Upper lobe of left lung (tissue), 6 donors: Measurements from ENCODE around the gene SLF2. TPM values are rescaled to one million over a fixed set of nuclear protein-coding genes. Genes with fewer than 3 reads are reported as not detected.

Experiments used
- ATAC-seq, 2 donors: fragments of 200-7000 bp; cut with Tn5 transposase; one replicate each; pipeline ENCODE4 v1.9.1; 2022; ENCODE audit warnings: mild to moderate bottlenecking in 2 of 2, moderate library complexity in 2 of 2; ENCODE audit not compliant: low FRiP score in 2 of 2
- DNase-seq, 2 donors: peaks; one replicate each; pipeline ENCODE4 v3.0.0-alpha.2; 2019 to 2020
- H3K27ac ChIP-seq, 4 donors: fragments of 200-600 bp; sonication (generic); one replicate each; pipeline ENCODE4 v1.5.1; 2016 to 2019
- H3K27me3 ChIP-seq, 4 donors: fragments of 200-600 bp; sonication (generic); one replicate each; pipeline ENCODE4 v1.5.1; 2017 to 2019
- H3K36me3 ChIP-seq, 4 donors: fragments of 200-600 bp; sonication (generic); one replicate each; pipeline ENCODE4 v1.5.1; 2016 to 2019
- H3K4me1 ChIP-seq, 4 donors: fragments of 200-600 bp; sonication (generic); one replicate each; pipeline ENCODE4 v1.5.1; 2018 to 2019
- H3K4me3 ChIP-seq, 4 donors: fragments of 200-600 bp; sonication (generic); one replicate each; pipeline ENCODE4 v1.5.1; 2017 to 2019; ENCODE audit warnings: mild to moderate bottlenecking in 2 of 4, moderate library complexity in 1 of 4
- H3K9me3 ChIP-seq, 4 donors: fragments of 200-600 bp; sonication (generic); one replicate each; pipeline ENCODE4 v1.5.1; 2018 to 2019
- EP300 ChIP-seq, 4 donors: sonication (generic); formaldehyde crosslinking; IDR thresholded peaks; one replicate each; pipeline ENCODE4 v1.5.1; 2017; ENCODE audit warnings: antibody characterized with exemption in 4 of 4, control low read depth in 2 of 4
- POLR2A ChIP-seq, 4 donors: fragments of 450-650 bp; IDR thresholded peaks; one replicate each; pipeline ENCODE4 v1.5.1; 2016 to 2017; ENCODE audit warnings: antibody characterized with exemption in 4 of 4, mild to moderate bottlenecking in 2 of 4
- POLR2AphosphoS5 ChIP-seq, 2 donors: sonication (generic); formaldehyde crosslinking; IDR thresholded peaks; one replicate each; pipeline ENCODE4 v1.5.1; 2017; ENCODE audit warnings: antibody characterized with exemption in 2 of 2
- WGBS, 2 donors: methylation state at CpG; one replicate each; pipeline ENCODE4 v1.1.5; 2017 to 2018; 5-methylcytosine and 5-hydroxymethylcytosine counted together
- total RNA-seq, 6 donors: library from RNA; depleted of rRNA in 4 of 6; stranded (reverse); fragments of >200 nt in 4 of 6; gene quantifications; one replicate each; pipeline versions ENCODE4 v1.1.0 to v1.2.1, GENCODE V29; 2016 to 2021
- TF ChIP-seq, protein P1 (sequence below), 6 experiments: fragments of 450-650 bp in 4 of 6; fragments of 200-600 bp in 2 of 6; sonication (generic) in 2 of 6; IDR thresholded peaks; one replicate each; pipeline ENCODE4 v1.5.1; 2016 to 2019; ENCODE audit warnings: antibody characterized with exemption in 6 of 6
- donor health status: DM: no; HTN: no; CAD: no; lungs with moderate emphysema.
- donor health status: DM: no; HTN: yes; CAD: no; lungs with severe emphysema.

Gene SLF2
- total RNA-seq, 6 donors from 2014 or later = 13.4 to 60.8 (median 28.2) TPM

GRCh38 chr10:100934084-100934659 lies 21.4 kb downstream of the SLF2 start:
- H3K36me3 ChIP-seq = peaks cover 37 to 100% (median 63%) of the 10 kb centered on the region in 4 donors
- no peak for TF ChIP-seq EP300 (IDR thresholded peaks at IDR 0.05)
- TF ChIP-seq, protein P1, sequence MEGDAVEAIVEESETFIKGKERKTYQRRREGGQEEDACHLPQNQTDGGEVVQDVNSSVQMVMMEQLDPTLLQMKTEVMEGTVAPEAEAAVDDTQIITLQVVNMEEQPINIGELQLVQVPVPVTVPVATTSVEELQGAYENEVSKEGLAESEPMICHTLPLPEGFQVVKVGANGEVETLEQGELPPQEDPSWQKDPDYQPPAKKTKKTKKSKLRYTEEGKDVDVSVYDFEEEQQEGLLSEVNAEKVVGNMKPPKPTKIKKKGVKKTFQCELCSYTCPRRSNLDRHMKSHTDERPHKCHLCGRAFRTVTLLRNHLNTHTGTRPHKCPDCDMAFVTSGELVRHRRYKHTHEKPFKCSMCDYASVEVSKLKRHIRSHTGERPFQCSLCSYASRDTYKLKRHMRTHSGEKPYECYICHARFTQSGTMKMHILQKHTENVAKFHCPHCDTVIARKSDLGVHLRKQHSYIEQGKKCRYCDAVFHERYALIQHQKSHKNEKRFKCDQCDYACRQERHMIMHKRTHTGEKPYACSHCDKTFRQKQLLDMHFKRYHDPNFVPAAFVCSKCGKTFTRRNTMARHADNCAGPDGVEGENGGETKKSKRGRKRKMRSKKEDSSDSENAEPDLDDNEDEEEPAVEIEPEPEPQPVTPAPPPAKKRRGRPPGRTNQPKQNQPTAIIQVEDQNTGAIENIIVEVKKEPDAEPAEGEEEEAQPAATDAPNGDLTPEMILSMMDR (IDR thresholded peaks at IDR 0.05) = peak in 1 of 6 experiments; percentile 26

GRCh38 chr10:100939763-100940344 lies 27.1 kb downstream of the SLF2 start:
- Histone ChIP-seq H3K27me3 (no peaks in the 10 kb centered on the region), H3K36me3 (peaks cover 16 to 100% (median 68%) of the 10 kb centered on the region in 4 donors), H3K27ac (no peak overlapping the region), H3K4me1 (no peaks in the 10 kb centered on the region), H3K9me3 (no peaks in the 10 kb centered on the region), H3K4me3 (no peak overlapping the region)
- ATAC-seq (no peak), DNase-seq (no peak)
- TF ChIP-seq POLR2AphosphoS5 (IDR thresholded peaks at IDR 0.05) = no peak
- TF ChIP-seq, protein P1 (IDR thresholded peaks at IDR 0.05) = no peak
- no peak for TF ChIP-seq EP300 (IDR thresholded peaks at IDR 0.05)
- TF ChIP-seq POLR2A (IDR thresholded peaks at IDR 0.05) = no peak

More at GRCh38 chr10:100934084-100934659, 21.4 kb downstream of the SLF2 start:
- Histone ChIP-seq H3K4me1 (no peaks in the 10 kb centered on the region), H3K27ac (no peak overlapping the region), H3K4me3 (no peak overlapping the region), H3K27me3 (no peaks in the 10 kb centered on the region), H3K9me3 (no peaks in the 10 kb centered on the region)
- 95 to 98% methylated on average over 3 of the region's 3 CpGs for WGBS, 2 donors
- DNase-seq (no peak), ATAC-seq (no peak)

- ATAC-seq (no peak), DNase-seq (no peak)
- Histone ChIP-seq H3K4me3 (no peak overlapping the region), H3K4me1 (no peaks in the 10 kb centered on the region), H3K9me3 (no peaks in the 10 kb centered on the region), H3K27me3 (no peaks in the 10 kb centered on the region), H3K36me3 (peaks cover 19 to 100% (median 74%) of the 10 kb centered on the region in 4 donors), H3K27ac (no peak overlapping the region)
- TF ChIP-seq, protein P1 (IDR thresholded peaks at IDR 0.05) = no peak
- TF ChIP-seq EP300 (IDR thresholded peaks at IDR 0.05) (no peak), POLR2AphosphoS5 (IDR thresholded peaks at IDR 0.05) (no peak), POLR2A (IDR thresholded peaks at IDR 0.05) (no peak)
- 98 to 100% methylated on average over 3 of the region's 3 CpGs for WGBS, 2 donors
Observed at GRCh38 chr10:100942229-100942628, 29.5 kb downstream of the SLF2 start.

DNA sequence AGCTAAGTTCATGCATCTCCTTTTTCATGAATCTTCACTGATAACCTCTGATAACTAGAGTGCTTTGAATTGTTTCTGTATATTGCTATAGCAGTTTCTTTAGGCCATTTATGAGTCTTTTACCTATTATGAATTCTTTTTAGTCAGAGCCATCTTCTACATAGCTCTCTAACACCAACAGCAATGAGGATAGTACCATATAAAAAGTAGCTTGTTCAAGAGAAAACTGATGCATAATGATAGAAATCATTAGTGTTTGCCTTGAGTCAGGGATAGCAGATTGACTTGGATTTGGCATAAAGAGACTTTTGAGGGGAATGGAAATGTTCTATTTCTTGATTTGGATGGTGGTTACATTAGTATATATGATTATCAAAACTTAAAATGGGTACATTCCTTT lies 30.7 kb downstream of the SLF2 start:
- no peak for DNase-seq
- TF ChIP-seq, protein P1 (IDR thresholded peaks at IDR 0.05) = no peak
- no peak for TF ChIP-seq EP300 (IDR thresholded peaks at IDR 0.05)
- TF ChIP-seq POLR2A (IDR thresholded peaks at IDR 0.05) = no peak
- no peak for TF ChIP-seq POLR2AphosphoS5 (IDR thresholded peaks at IDR 0.05)
- no peaks in the 10 kb centered on the region for H3K27me3 ChIP-seq
- H3K4me3 ChIP-seq = no peak overlapping the region
- H3K4me1 ChIP-seq = no peaks in the 10 kb centered on the region
- H3K36me3 ChIP-seq = peaks cover 14 to 100% (median 73%) of the 10 kb centered on the region in 4 donors
- no peak for ATAC-seq
- H3K27ac ChIP-seq = no peak overlapping the region
- no peaks in the 10 kb centered on the region for H3K9me3 ChIP-seq

DNA sequence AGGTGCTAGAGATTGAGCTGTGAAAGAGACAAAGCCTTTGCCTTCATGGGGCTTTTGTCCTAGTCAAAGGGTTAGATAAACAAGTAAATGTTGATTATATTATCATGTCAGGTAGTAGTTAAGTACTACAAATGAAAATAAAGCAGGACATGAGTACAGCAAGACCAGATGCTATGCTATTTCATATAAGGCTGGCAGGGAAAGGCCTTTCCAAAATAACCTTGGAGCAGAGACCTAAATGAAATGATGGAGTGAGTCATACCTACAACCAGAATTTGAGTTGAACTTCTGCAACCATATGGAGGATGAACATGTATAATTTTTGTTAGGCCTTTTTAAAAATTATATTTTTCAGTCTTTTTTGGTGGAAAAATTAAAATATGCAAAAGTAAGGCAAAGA lies 33.0 kb downstream of the SLF2 start:
- TF ChIP-seq, protein P1 (IDR thresholded peaks at IDR 0.05) = no peak
- TF ChIP-seq EP300 (IDR thresholded peaks at IDR 0.05) = no peak
- TF ChIP-seq POLR2AphosphoS5 (IDR thresholded peaks at IDR 0.05) = no peak
- TF ChIP-seq POLR2A (IDR thresholded peaks at IDR 0.05) = no peak
- ATAC-seq (no peak), DNase-seq (no peak)
- H3K27me3 ChIP-seq = no peaks in the 10 kb centered on the region
- H3K4me1 ChIP-seq = no peaks in the 10 kb centered on the region
- no peak overlapping the region for H3K4me3 ChIP-seq
- H3K36me3 ChIP-seq = peaks cover 26 to 100% (median 76%) of the 10 kb centered on the region in 4 donors
- H3K27ac ChIP-seq = no peak overlapping the region
- H3K9me3 ChIP-seq = no peaks in the 10 kb centered on the region
